HTERT RPE-1 (cell line): ENCODE measurements around the gene RAPGEF2.

ENCODE experiments used
- in situ Hi-C: fragments of 300-500 bp; cut with MboI; formaldehyde crosslinking; loops from 4 replicates; pipeline ENCODE4 v1.14.3; 2020; ENCODE audit warnings: low sequenced_read_pairs

The RAPGEF2 gene

GRCh38 chr4:159131564-159131963, 28.7 kb downstream of the RAPGEF2 start:
- in situ Hi-C loops: no loop called here

DNA sequence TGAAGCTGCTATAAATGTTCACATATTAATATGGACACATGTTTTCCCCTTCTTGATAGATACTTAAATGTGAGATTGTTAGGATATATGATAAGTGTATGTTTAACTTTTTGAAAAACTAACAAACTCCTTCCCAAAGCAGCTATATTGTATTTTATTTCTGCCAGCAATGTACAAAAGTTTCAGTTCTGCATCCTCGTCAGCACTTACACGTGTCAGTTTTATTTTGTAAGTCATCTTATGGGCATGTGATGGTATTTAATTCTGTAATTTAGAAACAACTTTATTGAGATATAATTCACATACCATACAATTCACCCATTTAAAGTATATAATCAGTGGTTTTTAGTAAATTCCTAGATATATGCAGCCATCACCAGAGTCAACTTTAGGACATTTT, 31.6 kb downstream of the RAPGEF2 start:
- in situ Hi-C loops: no loop called here

GRCh38 chr4:159137176-159137575, 34.3 kb downstream of the RAPGEF2 start:
- in situ Hi-C loops: no loop called here

GRCh38 chr4:159138436-159138835, 35.6 kb downstream of the RAPGEF2 start:
- in situ Hi-C loops: no loop called here

- in situ Hi-C loops: no loop called here
These were observed 38.3 kb downstream of the RAPGEF2 start for GRCh38 chr4:159141193-159141592.

- in situ Hi-C loops: no loop called here
These were observed 39.4 kb downstream of the RAPGEF2 start for GRCh38 chr4:159142241-159142640.

- in situ Hi-C loops: no loop called here
These were observed 40.0 kb downstream of the RAPGEF2 start for GRCh38 chr4:159142681-159143384.

GRCh38 chr4:159143687-159144086, 40.8 kb downstream of the RAPGEF2 start:
- in situ Hi-C loops: no loop called here

GRCh38 chr4:159144112-159144694, 41.3 kb downstream of the RAPGEF2 start:
- in situ Hi-C loops: no loop called here

DNA sequence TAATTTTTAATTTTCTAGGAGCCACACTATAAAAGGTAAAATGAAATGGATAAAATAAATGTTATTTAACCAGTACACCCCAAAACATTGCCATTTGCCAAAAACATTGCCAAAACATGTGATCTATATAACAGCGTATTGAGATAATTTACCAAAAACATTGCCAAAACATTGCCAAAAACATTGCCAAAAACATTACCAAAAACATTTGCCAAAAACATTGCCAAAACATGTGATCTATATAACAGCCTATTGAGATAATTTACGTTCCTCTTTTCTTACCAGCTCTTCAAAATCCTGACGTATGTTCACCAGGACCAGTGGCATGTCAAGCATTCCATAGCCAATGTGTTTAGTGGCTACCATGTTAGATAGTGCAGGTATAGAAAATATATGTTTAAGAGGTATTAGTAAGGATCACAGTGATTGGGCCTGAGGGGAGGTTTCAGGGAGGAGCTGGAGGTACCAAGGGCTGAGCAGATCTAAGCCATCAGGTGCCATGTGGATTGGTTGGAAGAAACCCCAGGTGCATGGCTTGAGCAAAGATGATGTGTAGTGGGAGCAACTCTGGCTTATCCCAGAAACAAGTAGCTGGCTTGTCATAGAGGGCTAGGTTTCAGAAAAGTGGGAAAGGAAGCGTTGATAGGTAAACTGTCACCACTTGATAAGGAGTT, 42.6 kb downstream of the RAPGEF2 start:
- in situ Hi-C loops: no loop called here

DNA sequence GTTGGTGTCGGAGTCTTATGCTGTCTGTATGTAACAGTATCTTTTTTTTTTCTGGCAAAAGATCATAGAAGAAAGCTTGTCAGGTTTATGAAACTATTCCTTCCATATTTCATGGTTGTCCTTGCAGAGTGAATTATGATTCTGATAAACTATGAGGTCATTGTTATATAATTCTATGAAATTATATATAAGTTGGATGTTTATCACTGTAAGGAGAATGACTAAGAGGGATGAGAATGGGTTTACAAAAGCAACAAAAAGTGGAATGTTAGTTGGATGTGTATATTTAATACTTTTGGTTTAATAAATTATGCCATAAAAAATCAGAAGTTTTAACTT, 43.1 kb downstream of the RAPGEF2 start:
- in situ Hi-C loops: no loop called here

GRCh38 chr4:159146488-159146887, 43.6 kb downstream of the RAPGEF2 start:
- in situ Hi-C loops: no loop called here

- in situ Hi-C loops: no loop called here
These were observed 45.6 kb downstream of the RAPGEF2 start for GRCh38 chr4:159148441-159148840.

DNA sequence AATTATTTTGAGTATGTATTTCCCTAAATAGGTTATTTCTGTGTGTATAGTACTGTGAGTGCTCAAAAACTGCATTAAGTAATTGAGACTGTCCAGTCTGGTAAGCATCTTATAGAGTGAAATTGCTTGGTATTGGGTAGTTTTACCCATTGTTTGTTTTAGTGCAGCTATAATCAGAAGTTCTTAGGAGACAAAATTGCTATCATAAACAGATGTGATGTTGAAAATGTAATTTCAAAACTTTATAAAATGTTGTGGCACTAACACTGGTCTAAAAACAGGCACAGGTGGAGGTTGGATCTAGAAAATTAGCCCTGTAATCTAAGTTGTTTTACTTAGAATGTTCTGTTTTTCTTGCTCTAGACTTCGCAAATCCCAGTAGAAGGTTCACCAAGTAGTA, 46.8 kb downstream of the RAPGEF2 start:
- in situ Hi-C loops: no loop called here

DNA sequence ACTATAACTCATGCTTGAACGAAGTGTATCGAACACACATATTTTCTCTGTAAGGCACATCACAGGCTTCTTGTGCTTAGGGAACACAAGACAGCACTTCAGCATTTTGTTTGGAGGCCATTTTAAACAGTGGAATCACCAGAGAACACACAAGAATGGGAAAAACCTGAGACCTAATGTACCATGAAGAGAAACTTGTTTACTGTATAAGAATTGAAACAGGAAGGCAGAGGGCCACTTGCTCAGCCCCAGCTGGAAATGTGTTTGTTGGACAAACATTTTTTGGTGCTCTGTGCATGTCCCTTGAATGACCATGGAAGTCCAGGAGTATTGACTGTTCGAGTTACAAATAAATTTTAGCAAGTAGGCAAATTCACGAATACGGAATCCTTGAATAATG, 47.5 kb downstream of the RAPGEF2 start:
- in situ Hi-C loops: no loop called here

DNA sequence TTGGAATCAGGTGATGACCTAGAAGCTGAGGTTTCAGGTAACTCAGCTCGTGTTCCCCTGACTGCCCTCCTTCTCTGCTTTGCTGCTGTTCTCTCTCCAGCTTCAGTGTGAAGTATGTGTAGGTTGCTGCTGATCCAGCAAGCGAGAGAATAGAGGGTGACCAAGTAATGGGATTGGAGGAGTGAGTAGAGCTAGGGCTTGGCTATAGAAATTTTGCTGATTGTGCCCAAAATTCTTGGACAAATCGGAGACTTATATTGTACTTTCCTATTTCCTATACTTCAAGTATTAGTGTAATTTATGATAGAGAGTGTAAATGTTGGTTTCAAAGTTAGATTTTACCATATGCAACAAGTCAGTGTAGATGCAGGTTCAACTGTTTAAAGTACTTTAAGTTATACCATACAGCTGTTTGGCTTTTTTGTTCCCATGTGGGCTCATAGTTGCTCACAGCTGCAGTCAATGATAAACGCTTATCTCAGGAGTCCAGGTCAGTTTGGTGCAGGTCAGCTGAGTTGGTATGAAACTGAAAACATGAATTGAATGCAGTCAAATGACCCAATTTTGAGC, 48.0 kb downstream of the RAPGEF2 start:
- in situ Hi-C loops: no loop called here

- in situ Hi-C loops: no loop called here
These were observed 48.8 kb downstream of the RAPGEF2 start for GRCh38 chr4:159151689-159152088.

DNA sequence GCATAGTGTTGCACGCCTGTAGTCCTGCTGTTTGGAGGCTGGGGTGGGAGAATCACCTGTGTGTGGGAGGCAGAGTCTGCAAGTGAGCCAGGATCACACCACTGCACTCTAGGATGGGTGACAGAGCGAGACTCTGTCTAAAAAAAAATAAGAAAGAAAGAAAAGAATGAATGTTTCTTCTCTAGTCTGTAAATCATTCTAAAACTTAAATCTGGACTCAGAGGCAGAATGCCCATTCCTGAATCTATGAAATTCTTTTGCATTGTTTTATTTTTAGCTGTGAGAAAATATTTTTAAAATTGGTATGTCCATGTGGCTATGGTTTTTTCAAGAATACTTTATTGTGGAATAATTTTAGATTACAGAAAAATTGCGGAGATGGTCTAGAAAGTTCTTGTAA, 49.3 kb downstream of the RAPGEF2 start:
- in situ Hi-C loops: no loop called here

GRCh38 chr4:159153669-159154068, 50.8 kb downstream of the RAPGEF2 start:
- in situ Hi-C loops: no loop called here

DNA sequence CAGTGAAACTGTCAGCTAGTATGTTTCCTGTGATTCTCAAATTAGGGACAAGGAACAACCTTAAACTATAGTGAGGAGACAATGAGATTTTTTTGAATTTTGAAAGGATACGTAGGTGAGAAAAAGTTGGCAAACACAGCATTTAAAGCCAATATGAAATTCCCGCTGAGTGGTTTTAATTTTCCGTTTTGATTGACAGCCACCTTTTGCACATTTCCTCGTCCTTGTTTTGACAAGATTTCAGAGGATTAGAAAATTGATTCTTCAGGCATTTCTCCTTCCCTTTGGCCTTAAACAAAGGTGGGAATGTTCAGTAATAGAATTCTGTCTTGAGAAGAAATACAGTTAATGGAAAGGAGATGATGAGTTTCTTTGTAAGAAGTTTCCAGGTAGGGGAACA, 52.2 kb downstream of the RAPGEF2 start:
- in situ Hi-C loops: no loop called here

- in situ Hi-C loops: no loop called here
These were observed 55.3 kb downstream of the RAPGEF2 start for GRCh38 chr4:159158083-159158617.

- in situ Hi-C loops: no loop called here
These were observed 56.1 kb downstream of the RAPGEF2 start for GRCh38 chr4:159158985-159159384.
